Epithelial cell of proximal tubule (primary cell): ENCODE data around the gene SCTR. TPM values are rescaled to one million over a fixed set of nuclear protein-coding genes. Genes with fewer than 3 reads are reported as not detected.

Experiments used
- DNase-seq: peaks from one replicate; pipeline ENCODE4 v3.0.0-alpha.2; 2011; ENCODE audit warnings: low read depth
- H3K4me3 ChIP-seq: 2 replicates; pipeline ENCODE4 v1.5.1; 2011; ENCODE audit warnings: low read depth, mild to moderate bottlenecking, low read length
- total RNA-seq: library from RNA; depleted of rRNA; stranded (reverse); fragments of >200 nt; gene quantifications from 2 replicates; pipeline ENCODE4 v1.2.3, GENCODE V29; 2015
- TF ChIP-seq, protein P1 (sequence below): conservative IDR thresholded peaks from 2 replicates; pipeline ENCODE4 v1.5.1; 2012; ENCODE audit warnings: low read depth, mild to moderate bottlenecking, low read length

Gene SCTR
- total RNA-seq, 1 donor from 2014 or later = not detected

DNA sequence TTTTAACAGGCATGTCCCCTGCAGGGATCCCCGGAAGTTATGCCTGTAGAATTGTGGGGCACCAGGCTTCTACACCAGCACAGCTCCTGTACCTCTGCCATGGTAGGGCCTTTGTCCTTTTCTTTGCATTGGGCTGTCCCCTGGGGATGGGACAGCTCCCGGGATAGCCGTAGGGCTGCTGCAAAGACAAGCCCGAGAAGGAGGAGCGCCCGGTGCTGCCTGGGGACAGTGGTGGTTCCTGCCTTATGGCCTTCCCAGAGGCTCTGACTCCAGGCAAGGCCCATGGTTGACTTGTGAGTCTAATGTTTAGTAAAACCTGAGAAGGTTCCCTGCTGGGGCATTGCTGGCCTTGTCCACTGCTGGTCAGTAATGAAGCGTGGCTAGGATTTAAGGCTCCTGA, 61.7 kb downstream of the SCTR start:
- TF ChIP-seq, protein P1, sequence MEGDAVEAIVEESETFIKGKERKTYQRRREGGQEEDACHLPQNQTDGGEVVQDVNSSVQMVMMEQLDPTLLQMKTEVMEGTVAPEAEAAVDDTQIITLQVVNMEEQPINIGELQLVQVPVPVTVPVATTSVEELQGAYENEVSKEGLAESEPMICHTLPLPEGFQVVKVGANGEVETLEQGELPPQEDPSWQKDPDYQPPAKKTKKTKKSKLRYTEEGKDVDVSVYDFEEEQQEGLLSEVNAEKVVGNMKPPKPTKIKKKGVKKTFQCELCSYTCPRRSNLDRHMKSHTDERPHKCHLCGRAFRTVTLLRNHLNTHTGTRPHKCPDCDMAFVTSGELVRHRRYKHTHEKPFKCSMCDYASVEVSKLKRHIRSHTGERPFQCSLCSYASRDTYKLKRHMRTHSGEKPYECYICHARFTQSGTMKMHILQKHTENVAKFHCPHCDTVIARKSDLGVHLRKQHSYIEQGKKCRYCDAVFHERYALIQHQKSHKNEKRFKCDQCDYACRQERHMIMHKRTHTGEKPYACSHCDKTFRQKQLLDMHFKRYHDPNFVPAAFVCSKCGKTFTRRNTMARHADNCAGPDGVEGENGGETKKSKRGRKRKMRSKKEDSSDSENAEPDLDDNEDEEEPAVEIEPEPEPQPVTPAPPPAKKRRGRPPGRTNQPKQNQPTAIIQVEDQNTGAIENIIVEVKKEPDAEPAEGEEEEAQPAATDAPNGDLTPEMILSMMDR = no peak
- H3K4me3 ChIP-seq = no peak overlapping the region
- DNase-seq = no peak

DNA sequence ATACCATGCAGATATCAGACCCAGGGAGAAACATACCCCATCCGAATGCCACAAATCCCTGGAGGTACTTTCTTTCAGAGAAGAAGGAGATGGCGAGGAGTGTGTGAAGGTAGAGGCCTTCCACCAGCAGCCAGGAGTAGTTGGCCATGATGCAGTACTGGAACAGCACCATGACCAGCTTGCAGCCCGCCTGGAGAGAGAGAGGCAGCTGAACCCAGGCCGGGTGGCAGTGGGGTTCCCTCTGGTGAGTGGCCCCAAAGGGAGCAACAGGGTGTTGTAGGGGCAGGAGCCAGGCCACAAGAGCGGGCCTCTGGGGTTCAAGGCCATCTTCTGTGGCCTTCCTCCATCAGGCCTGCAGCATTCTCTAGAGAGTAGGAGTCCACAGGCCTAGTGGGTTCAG, 62.5 kb downstream of the SCTR start:
- DNase-seq = no peak
- TF ChIP-seq, protein P1 = no peak

DNA sequence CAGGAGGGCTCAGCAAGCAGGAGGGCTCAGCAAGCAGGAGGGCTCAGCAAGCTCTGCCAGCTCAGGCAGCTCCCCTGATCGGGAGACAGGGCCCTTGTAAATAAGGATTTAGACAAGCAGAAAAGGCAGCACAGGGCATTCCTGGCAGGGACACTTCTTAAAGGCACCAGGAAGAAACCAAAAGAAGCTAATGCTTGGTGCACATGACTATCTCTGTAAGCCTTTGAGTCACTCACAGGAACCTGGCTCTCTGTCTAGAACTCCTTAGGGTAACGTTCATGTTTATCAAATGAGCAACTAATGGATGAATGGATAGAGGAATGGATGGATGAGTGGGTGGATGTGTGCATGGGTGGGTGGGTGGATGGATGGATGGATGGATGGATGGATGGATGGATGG, 64.2 kb downstream of the SCTR start:
- no peak overlapping the region for H3K4me3 ChIP-seq
- TF ChIP-seq, protein P1 = no peak
- DNase-seq = no peak

More for the DNA sequence above, 62.5 kb downstream of the SCTR start:
- H3K4me3 ChIP-seq = no peak overlapping the region

DNA sequence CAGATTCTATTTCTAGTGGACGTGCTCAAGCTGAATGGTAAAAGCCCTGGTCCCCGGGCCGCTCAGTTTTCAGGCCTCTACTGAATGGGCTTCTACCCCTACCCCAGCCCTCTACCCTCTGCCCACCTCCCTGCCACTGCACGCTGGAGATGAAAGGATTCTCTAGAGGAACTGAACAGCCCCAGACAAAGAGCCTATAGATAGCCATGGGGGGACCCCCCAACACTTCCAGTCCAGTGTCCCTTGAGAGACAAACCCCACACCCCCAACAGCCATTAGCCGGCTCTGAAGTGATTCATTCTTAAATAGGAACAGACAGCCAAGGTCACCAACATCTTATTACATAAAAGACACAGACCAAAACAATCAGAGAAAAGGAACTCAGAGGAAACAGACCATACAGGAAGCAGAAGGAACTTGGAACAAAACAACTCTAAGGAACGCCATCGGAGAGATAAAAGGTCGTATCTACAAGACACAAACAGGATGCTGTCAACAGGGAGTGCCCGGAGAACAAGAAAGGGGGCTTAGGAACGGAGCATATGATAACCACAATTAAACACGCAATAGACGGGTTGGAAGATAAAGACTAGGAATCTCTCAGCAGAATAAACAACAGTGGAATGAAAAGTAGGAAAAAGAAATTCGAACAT, 69.1 kb downstream of the SCTR start:
- no peak for DNase-seq
- no peak overlapping the region for H3K4me3 ChIP-seq
- TF ChIP-seq, protein P1 = no peak

- H3K4me3 ChIP-seq = no peak overlapping the region
- no peak for DNase-seq
- TF ChIP-seq, protein P1 = no peak
Observed at GRCh38 chr2:119453972-119454593, 70.2 kb downstream of the SCTR start.

- H3K4me3 ChIP-seq = no peak overlapping the region
- DNase-seq = no peak
- TF ChIP-seq, protein P1 = no peak
Observed at GRCh38 chr2:119451336-119452050, 72.8 kb downstream of the SCTR start.
